DOHH2 (cell line): ENCODE results near the gene CREBBP.

ENCODE experiments used
- H3F3A ChIP-seq: fragments of 200-600 bp; sonication (generic), shearing (Covaris generic); 2 replicates; pipeline ENCODE4 v1.6.0; 2016; ENCODE audit warnings: antibody characterized with exemption, mild to moderate bottlenecking; ENCODE audit not compliant: control insufficient read depth, insufficient read depth
- H3K27ac ChIP-seq: fragments of 200-600 bp; sonication (generic); 2 replicates; pipeline ENCODE4 v1.5.1; 2014; ENCODE audit warnings: low read depth, mild to moderate bottlenecking, low read length, moderate library complexity
- H3K27me3 ChIP-seq: fragments of 200-600 bp; sonication (generic); 2 replicates; pipeline ENCODE4 v1.6.1; 2014; ENCODE audit warnings: mild to moderate bottlenecking, low read length, mixed read lengths; ENCODE audit not compliant: control insufficient read depth
- H3K36me3 ChIP-seq: fragments of 200-600 bp; sonication (generic); 2 replicates; pipeline ENCODE4 v1.6.1; 2014; ENCODE audit warnings: mild to moderate bottlenecking, low read length, moderate library complexity, mixed read lengths; ENCODE audit not compliant: control insufficient read depth
- H3K4me1 ChIP-seq: fragments of 200-600 bp; sonication (generic); 2 replicates; pipeline ENCODE4 v1.6.1; 2014; ENCODE audit warnings: mild to moderate bottlenecking, low read length, mixed read lengths; ENCODE audit not compliant: control insufficient read depth
- H3K4me2 ChIP-seq: fragments of 200-600 bp; sonication (generic); 2 replicates; pipeline ENCODE4 v1.6.0; 2014; ENCODE audit warnings: mild to moderate bottlenecking, low read length, moderate library complexity
- H3K4me3 ChIP-seq: fragments of 200-600 bp; sonication (generic); 2 replicates; pipeline ENCODE4 v1.5.1; 2014; ENCODE audit warnings: mild to moderate bottlenecking, low read length, mixed read lengths
- H3K79me2 ChIP-seq: fragments of 200-600 bp; sonication (generic); 2 replicates; pipeline ENCODE4 v1.6.1; 2014; ENCODE audit warnings: mild to moderate bottlenecking, low read length, mixed read lengths; ENCODE audit not compliant: control insufficient read depth
- H3K9me2 ChIP-seq: fragments of 200-600 bp; sonication (generic); replicated peaks from 2 replicates; pipeline ENCODE4 v1.6.1; 2014; ENCODE audit warnings: mild to moderate bottlenecking, low read length, mixed read lengths; ENCODE audit not compliant: control insufficient read depth
- H3K9me3 ChIP-seq: fragments of 200-600 bp; sonication (generic); 2 replicates; pipeline ENCODE4 v1.6.1; 2014; ENCODE audit warnings: antibody characterized with exemption, low read length, mixed read lengths; ENCODE audit not compliant: control insufficient read depth, insufficient read depth
- H4K20me1 ChIP-seq: fragments of 200-600 bp; sonication (generic); 2 replicates; pipeline ENCODE4 v1.6.0; 2014; ENCODE audit warnings: low read depth, mild to moderate bottlenecking, antibody characterized with exemption, low read length, moderate library complexity; ENCODE audit not compliant: control insufficient read depth, insufficient read depth
- CTCF ChIP-seq: fragments of 200-600 bp; sonication (generic); IDR thresholded peaks from one replicate; pipeline ENCODE4 v1.5.1; 2014; ENCODE audit warnings: antibody characterized with exemption, mild to moderate bottlenecking, low read depth, low read length; ENCODE audit not compliant: poor library complexity, severe bottlenecking
- EZH2phosphoT487 ChIP-seq: fragments of 200-600 bp; sonication (generic); IDR thresholded peaks from 2 replicates; pipeline ENCODE4 v1.6.1; 2017; ENCODE audit warnings: borderline replicate concordance, mild to moderate bottlenecking, antibody characterized with exemption, low read length, moderate library complexity, mixed read lengths

CREBBP gene

GRCh38 chr16:3920206-3920605 lies 39.7 kb upstream of the CREBBP start:
- Histone ChIP-seq H3K36me3 (no peaks in the 10 kb centered on the region), H3K9me3 (peaks cover 7% of the 10 kb centered on the region; the same call in 1 of the 2 replicates), H3K4me2 (no peak overlapping the region), H4K20me1 (no peaks in the 10 kb centered on the region), H3K27ac (no peak overlapping the region), H3F3A (no peaks in the 10 kb centered on the region), H3K4me3 (no peak overlapping the region), H3K27me3 (no peaks in the 10 kb centered on the region), H3K79me2 (no peaks in the 10 kb centered on the region), H3K9me2 (no peaks in the 10 kb centered on the region), H3K4me1 (no peaks in the 10 kb centered on the region)
- no peak for TF ChIP-seq CTCF
- no peak for TF ChIP-seq EZH2phosphoT487

- no peak overlapping the region for H3K4me3 ChIP-seq
- H3K27me3 ChIP-seq = no peaks in the 10 kb centered on the region
- H3K4me2 ChIP-seq = no peak overlapping the region
- H3K79me2 ChIP-seq = no peaks in the 10 kb centered on the region
- H3K9me2 ChIP-seq = no peaks in the 10 kb centered on the region
- no peaks in the 10 kb centered on the region for H3F3A ChIP-seq
- H3K36me3 ChIP-seq = no peaks in the 10 kb centered on the region
- H3K4me1 ChIP-seq = no peaks in the 10 kb centered on the region
- no peaks in the 10 kb centered on the region for H4K20me1 ChIP-seq
- TF ChIP-seq CTCF = no peak
- TF ChIP-seq EZH2phosphoT487 = no peak
- peaks cover 7% of the 10 kb centered on the region; the same call in 1 of the 2 replicates for H3K9me3 ChIP-seq
- no peak overlapping the region for H3K27ac ChIP-seq
Measured at GRCh38 chr16:3919413-3919812, 38.9 kb upstream of the CREBBP start.

- Histone ChIP-seq H3F3A (no peaks in the 10 kb centered on the region), H3K36me3 (no peaks in the 10 kb centered on the region), H3K27ac (no peak overlapping the region), H3K79me2 (no peaks in the 10 kb centered on the region), H3K4me1 (no peaks in the 10 kb centered on the region), H3K4me3 (no peak overlapping the region), H4K20me1 (no peaks in the 10 kb centered on the region), H3K9me2 (no peaks in the 10 kb centered on the region), H3K4me2 (no peak overlapping the region), H3K9me3 (peaks cover 7% of the 10 kb centered on the region; the same call in 1 of the 2 replicates), H3K27me3 (no peaks in the 10 kb centered on the region)
- TF ChIP-seq CTCF (no peak), EZH2phosphoT487 (no peak)
Measured at GRCh38 chr16:3915426-3916260, 35.1 kb upstream of the CREBBP start.
